Panc1 (cell line): ENCODE measurements around the gene PTPRK.

ENCODE experiments used
- POLR2AphosphoS5 ChIP-seq: IDR thresholded peaks from 2 replicates; pipeline ENCODE4 v1.6.1; 2012; ENCODE audit warnings: mild to moderate bottlenecking, low read depth, low read length, moderate library complexity
- SIN3A ChIP-seq: IDR thresholded peaks from 2 replicates; pipeline ENCODE4 v1.6.1; 2012; ENCODE audit warnings: low read depth, mild to moderate bottlenecking, low read length, moderate library complexity, borderline replicate concordance; ENCODE audit not compliant: insufficient read depth
- TF ChIP-seq, protein P1 (sequence below), 2 experiments: IDR thresholded peaks; 2 replicates each; pipeline ENCODE4 v1.6.1; 2011 to 2012; ENCODE audit warnings: low read depth in 2 of 2, control low read depth in 1 of 2, low read length in 1 of 2, mild to moderate bottlenecking in 1 of 2, moderate library complexity in 1 of 2; ENCODE audit not compliant: insufficient read depth in 1 of 2
- TF ChIP-seq, protein P2 (sequence below): fragments of 450-650 bp; IDR thresholded peaks from 2 replicates; pipeline ENCODE4 v1.5.1; 2017; ENCODE audit warnings: mild to moderate bottlenecking

DNA sequence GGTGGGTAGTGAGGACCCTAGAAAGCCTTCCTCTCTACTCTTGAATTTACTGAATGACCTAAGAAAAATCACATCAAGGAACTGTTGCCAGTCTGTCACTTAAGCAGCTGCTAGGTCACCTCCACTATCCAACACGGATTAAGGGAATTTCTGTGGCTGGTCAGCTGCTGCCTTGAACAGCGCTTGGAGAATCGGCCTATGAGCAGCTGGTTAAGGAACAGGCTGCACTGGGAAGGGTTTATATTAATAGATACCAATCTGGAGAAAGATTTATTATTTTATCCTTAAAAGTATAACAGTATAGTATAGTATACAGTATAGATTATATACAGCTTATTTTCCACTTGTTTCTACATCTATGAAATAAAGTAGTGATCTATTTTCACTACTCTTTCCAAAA is 6.5 kb downstream of the PTPRK start:
- TF ChIP-seq, protein P1, sequence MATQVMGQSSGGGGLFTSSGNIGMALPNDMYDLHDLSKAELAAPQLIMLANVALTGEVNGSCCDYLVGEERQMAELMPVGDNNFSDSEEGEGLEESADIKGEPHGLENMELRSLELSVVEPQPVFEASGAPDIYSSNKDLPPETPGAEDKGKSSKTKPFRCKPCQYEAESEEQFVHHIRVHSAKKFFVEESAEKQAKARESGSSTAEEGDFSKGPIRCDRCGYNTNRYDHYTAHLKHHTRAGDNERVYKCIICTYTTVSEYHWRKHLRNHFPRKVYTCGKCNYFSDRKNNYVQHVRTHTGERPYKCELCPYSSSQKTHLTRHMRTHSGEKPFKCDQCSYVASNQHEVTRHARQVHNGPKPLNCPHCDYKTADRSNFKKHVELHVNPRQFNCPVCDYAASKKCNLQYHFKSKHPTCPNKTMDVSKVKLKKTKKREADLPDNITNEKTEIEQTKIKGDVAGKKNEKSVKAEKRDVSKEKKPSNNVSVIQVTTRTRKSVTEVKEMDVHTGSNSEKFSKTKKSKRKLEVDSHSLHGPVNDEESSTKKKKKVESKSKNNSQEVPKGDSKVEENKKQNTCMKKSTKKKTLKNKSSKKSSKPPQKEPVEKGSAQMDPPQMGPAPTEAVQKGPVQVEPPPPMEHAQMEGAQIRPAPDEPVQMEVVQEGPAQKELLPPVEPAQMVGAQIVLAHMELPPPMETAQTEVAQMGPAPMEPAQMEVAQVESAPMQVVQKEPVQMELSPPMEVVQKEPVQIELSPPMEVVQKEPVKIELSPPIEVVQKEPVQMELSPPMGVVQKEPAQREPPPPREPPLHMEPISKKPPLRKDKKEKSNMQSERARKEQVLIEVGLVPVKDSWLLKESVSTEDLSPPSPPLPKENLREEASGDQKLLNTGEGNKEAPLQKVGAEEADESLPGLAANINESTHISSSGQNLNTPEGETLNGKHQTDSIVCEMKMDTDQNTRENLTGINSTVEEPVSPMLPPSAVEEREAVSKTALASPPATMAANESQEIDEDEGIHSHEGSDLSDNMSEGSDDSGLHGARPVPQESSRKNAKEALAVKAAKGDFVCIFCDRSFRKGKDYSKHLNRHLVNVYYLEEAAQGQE (IDR thresholded peaks at IDR 0.05; ENCODE audit: insufficient read depth in 1 of 2, low read depth in 2 of 2, low read length in 1 of 2) = no peak
- TF ChIP-seq POLR2AphosphoS5 (no peak), SIN3A (no peak)
- TF ChIP-seq, protein P2, sequence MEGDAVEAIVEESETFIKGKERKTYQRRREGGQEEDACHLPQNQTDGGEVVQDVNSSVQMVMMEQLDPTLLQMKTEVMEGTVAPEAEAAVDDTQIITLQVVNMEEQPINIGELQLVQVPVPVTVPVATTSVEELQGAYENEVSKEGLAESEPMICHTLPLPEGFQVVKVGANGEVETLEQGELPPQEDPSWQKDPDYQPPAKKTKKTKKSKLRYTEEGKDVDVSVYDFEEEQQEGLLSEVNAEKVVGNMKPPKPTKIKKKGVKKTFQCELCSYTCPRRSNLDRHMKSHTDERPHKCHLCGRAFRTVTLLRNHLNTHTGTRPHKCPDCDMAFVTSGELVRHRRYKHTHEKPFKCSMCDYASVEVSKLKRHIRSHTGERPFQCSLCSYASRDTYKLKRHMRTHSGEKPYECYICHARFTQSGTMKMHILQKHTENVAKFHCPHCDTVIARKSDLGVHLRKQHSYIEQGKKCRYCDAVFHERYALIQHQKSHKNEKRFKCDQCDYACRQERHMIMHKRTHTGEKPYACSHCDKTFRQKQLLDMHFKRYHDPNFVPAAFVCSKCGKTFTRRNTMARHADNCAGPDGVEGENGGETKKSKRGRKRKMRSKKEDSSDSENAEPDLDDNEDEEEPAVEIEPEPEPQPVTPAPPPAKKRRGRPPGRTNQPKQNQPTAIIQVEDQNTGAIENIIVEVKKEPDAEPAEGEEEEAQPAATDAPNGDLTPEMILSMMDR = no peak
